GM21390 (cell line): ENCODE results near the gene CUZD1.
A peak's percentile ranks its signal among the peaks of the same experiment; 100 is the strongest.
"Not testable (repeated sequence)": the region's sequence is repeated elsewhere in the genome, so short reads cannot be mapped to it uniquely, and the experiment has no call there.

Experiments used
- ATAC-seq: cut with Tn5 transposase; IDR thresholded peaks from one replicate; pipeline ENCODE4 v1.9.1; 2021; ENCODE audit not compliant: unreplicated experiment

CUZD1 gene

DNA sequence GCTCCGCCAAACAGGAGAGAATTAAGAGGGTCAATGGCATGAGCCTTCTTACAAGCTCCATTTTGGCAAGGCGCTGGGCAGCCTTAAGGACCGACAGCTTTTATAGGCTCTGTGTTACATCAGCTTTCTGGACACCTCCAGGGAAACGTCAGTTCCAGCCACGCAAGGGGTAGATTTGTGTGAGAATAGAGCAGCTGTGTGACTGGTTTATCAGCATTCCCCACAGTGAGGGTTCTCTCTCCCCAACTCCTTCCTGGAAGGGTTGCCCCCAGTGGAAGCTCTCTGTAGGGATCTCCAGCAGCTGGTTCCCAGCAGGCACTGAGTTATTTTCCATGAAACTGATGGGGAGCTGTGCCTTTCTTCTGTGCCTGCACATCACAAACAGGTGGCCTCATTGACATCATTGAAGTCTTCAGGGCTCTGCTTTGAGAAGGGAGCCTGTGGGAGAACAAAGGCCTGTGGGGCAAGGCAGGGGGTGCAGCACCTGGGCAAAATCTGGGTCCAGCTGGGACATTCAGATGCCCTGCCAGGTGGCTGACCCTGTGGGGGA, at the start of gene CUZD1:
Gene CUZD1, minus strand, starts transcription at position 75 of the 550 bp plus-strand sequence. Its CDS starts 14 bp downstream, at position 61.
- no peak for ATAC-seq

DNA sequence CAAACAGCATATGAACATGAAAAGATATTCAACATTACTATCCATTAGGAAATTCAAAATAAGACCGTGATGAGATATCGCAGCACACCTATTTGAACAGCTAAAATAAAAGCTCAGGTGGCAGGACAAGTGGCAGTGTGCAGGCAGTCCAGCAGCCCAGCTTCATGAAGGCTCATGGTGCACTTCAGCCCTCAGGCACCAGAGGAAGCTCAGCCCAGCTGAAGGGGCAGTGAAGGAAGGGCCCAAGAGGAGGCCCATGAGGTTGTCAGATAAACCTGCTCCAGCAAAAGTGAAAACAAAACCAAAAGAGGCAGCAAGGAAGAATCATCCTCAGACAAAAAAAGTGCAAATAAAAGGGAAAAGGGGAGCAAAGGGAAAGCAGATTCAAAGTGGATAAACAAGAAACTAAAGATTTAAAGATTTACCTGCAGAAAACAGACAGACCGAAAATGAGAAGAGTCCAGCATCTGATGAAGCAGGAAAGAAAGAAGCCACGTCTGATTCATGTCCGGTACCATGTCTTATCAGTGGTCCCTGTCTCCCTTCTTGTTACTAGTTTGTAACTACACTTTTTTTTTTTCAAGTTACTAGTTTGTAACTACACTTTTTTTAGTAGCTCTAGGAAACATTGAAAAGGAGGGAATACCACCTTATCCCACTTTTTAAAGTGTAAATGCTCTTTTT, 48.7 kb upstream of the CUZD1 start:
- ATAC-seq, result no peak

GRCh38 chr10:122884166-122884565, 38.5 kb upstream of the CUZD1 start:
- ATAC-seq, result no peak

DNA sequence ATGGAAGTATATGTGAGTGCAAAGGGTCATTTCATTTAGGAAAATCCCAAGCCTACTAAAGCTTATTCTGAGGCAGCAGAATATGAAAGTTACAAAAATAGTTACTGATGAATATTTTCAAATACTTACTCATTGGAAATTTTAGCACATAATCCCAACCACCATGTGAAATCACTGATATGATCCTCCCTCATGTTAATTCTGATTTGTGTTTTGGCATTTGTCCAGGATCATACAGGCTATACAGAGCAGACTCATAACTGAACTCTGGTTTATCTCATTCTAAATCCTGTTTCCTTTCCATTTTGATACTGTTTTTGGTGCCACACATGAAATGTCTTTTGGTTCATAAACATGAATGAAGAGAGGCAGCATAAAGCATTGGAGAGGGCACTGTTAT, 37.1 kb upstream of the CUZD1 start:
- ATAC-seq, result no peak

DNA sequence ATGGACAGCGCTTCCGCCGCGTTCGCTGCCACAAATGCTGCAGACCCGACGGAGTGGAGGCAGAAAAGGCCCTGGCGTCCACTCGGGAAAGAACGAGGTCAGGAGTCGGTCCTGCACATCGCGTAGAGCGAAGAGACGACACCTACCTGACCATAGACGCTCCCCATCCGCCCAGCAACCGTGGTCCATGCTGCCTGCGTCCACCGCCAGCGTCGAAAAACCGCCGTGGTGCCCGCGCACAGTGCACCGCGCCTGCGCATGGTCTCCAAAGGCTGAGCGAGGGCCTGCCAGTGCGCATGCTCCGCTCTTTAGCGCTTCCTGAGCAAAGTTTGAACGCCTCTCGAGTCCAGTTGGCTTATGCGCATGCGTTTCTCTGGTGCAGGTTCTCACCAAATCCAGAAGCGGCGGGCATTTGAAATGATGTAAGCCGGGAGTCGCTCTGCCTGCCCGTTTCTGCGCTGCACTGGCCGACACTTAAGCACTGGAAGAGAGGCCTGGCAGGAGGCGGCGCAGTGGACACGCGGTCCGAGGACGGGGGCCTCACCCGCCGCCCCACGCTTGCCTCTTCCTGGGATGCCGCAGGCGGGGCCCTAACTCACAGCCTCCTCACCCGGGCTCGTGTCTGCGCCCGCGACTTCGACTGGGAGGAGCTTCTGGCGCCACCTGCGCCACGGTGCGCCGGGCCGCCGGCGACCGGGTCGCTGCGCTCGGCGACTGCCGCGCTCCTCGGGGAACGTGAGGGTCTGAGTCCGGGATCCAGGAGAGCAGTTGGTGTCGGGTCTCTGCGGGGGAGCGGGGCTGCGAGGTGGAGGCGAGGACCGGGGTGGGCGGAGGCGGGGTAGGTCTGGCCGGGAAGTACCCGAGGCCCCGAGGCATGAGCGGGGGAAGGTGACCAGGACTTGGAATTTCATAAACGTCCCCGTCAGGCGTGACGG, 33.9 kb upstream of the CUZD1 start, which contains the start of gene FAM24B:
Gene FAM24B, minus strand, starts transcription at position 243 of the 935 bp plus-strand sequence. CDS start 29,066 bp downstream, outside the sequence.
- peak; percentile 75 for ATAC-seq

- no peak for ATAC-seq
These were observed 33.2 kb upstream of the CUZD1 start for GRCh38 chr10:122878799-122879338.

- no peak for ATAC-seq
These were observed 31.6 kb upstream of the CUZD1 start for GRCh38 chr10:122877264-122877663.

DNA sequence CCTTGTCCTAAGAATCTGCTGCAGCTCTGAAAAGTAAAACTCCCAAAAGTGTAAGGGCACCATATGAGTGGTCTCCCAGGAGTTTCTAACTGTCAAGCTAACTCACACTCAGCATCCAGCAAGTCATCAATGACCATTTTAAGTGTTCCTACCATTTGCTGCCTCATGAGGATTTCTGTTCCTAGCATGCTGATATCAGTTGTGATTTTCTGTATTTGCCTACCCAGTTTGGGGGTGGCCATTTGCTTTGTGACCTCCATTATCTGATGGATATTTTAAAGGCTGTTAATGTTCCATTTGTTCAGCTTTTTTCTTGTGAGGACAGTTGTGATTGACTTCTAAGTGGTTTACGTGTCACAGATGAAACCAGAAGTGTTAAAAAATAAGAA, 30.8 kb upstream of the CUZD1 start:
- no peak for ATAC-seq

DNA sequence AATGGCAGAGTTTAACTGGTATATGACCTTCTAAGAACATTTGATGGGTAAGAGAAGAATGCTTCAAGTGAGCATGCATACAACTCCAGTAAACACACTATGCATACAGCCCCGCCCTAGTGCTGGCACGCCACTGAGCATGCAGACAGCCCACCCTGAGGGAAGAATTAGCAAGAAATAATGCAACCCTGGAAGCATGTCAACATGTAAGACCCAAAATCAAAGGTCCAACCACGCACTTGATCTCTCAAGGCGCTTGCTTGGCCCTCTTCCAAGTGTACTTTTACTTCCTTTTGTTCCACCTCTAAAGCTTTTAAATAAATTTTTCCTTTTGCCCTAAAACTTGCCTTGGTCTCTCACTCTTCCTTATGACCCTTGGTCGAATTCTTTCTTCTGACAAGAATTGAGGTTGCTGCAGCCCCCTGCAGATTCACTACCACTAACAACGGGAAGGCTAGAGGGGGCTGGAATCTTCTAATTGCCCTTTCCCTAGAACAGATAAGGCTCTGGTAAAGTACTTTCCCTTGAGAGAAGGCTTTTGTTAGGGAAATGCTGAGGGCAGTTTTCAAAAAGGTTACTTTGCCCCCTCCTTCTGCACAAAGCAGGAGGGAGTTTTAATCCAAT, 30.3 kb upstream of the CUZD1 start:
- no peak for ATAC-seq

GRCh38 chr10:122871947-122872346, 26.3 kb upstream of the CUZD1 start:
- ATAC-seq, result not testable (repeated sequence)

GRCh38 chr10:122868768-122869167, 23.1 kb upstream of the CUZD1 start:
- not testable (repeated sequence) for ATAC-seq

GRCh38 chr10:122866757-122867482, 21.3 kb upstream of the CUZD1 start:
- not testable (repeated sequence) for ATAC-seq

DNA sequence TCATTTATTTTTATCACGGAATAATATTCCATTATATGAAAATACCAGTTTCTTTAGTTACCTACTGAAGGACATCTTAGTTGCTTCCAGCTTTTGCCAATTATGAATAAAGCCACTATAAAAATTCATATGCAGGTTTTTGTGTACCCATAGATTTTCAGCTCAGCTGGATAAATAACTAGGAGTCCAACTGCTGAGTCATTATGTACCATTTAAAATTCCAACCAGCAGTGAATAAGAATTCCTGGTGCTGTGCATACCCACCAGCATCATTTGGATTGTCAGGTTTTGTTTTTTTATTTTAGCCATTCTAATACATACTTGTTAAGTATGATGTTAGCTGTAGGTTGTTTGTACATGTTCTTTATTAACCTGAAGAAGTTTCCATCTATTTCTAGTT, 19.2 kb upstream of the CUZD1 start:
- no peak for ATAC-seq

- ATAC-seq, result no peak
These were observed 18.5 kb upstream of the CUZD1 start for GRCh38 chr10:122864194-122864592.

GRCh38 chr10:122863216-122864193, 17.8 kb upstream of the CUZD1 start:
- ATAC-seq, result no peak

GRCh38 chr10:122861711-122862161, 16.1 kb upstream of the CUZD1 start:
- ATAC-seq, result no peak

GRCh38 chr10:122859527-122859926, 13.9 kb upstream of the CUZD1 start:
- no peak for ATAC-seq

DNA sequence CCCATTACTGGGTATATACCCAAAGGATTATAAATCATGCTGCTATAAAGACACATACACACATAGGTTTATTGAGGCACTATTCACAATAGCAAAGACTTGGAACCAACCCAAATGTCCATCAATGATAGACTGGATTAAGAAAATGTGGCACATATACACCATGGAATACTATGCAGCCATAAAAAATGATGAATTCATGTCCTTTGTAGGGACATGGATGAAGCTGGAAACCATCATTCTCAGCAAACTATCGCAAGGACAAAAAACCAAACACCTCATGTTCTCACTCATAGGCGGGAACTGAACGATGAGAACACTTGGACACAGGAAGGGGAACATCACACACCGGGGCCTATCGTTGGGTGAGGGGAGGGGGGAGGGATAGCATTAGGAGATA, 12.4 kb upstream of the CUZD1 start:
- not testable (repeated sequence) for ATAC-seq

GRCh38 chr10:122856902-122857301, 11.2 kb upstream of the CUZD1 start:
- no peak for ATAC-seq
